ENCODE measurements around the gene TMEM80. TPM values are rescaled to one million over a fixed set of nuclear protein-coding genes. Genes with fewer than 3 reads are reported as not detected.

TMEM80 gene
- total RNA-seq, 4 donors from 2014 or later: 28.9 to 70.9 (median 42.9) TPM

DNA sequence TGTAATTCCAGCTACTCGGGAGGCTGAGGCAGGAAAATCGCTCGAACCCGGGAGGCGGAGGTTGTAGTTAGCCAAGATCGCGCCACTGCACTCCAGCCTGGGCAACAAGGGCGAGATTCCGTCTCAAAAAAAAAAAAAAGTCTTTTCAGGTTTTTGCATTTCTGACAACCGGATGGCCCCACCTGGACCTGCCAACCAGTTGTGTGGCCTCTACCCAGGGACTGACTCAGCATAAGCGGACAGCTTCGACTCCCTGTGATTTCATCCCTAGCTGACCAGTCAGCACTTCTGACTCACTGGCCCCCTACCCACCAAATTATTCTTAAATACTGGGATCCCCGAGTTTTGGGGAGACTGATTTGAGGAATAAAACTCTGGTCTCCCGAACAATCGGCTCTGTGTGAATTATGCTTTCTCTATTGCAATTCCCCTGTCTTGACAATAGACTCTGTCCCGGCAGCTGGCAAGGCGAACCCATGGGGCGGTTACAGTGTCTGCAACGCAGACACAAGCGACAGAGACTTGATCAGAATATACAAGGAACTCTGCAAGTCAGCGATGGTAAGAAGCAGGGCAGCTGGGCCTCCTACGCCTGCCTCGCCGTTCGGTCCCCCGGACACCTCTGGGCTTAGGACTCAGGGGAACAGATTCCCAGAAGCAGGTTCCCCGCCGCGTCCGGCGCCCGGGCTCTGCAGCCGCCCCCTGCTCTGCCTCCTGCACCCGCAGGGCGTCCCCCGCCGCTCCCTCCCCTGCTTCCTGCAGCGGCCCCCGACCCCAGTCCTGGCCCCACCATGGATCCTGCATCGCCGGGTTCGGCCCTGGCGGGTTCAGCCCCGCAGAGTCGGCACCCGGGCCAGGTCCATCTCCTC lies 50.9 kb downstream of the TMEM80 start:
- TF ChIP-seq, protein P1, sequence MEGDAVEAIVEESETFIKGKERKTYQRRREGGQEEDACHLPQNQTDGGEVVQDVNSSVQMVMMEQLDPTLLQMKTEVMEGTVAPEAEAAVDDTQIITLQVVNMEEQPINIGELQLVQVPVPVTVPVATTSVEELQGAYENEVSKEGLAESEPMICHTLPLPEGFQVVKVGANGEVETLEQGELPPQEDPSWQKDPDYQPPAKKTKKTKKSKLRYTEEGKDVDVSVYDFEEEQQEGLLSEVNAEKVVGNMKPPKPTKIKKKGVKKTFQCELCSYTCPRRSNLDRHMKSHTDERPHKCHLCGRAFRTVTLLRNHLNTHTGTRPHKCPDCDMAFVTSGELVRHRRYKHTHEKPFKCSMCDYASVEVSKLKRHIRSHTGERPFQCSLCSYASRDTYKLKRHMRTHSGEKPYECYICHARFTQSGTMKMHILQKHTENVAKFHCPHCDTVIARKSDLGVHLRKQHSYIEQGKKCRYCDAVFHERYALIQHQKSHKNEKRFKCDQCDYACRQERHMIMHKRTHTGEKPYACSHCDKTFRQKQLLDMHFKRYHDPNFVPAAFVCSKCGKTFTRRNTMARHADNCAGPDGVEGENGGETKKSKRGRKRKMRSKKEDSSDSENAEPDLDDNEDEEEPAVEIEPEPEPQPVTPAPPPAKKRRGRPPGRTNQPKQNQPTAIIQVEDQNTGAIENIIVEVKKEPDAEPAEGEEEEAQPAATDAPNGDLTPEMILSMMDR (IDR thresholded peaks at IDR 0.05): no peak
- no peak for TF ChIP-seq POLR2A (IDR thresholded peaks at IDR 0.05)
- H3K4me3 ChIP-seq (ENCODE audit: low read depth, poor library complexity, severe bottlenecking): peak overlapping the region; percentile 95
- intact Hi-C loops (cut with DNase I; ENCODE audit: low total_unique reads): no loop called here
- 31 to 43% methylated on average over 26 to 36 of the region's 46 CpGs for WGBS, 2 donors
- DNase-seq (ENCODE audit: low spot score in 2 of 2): no peak

DNA sequence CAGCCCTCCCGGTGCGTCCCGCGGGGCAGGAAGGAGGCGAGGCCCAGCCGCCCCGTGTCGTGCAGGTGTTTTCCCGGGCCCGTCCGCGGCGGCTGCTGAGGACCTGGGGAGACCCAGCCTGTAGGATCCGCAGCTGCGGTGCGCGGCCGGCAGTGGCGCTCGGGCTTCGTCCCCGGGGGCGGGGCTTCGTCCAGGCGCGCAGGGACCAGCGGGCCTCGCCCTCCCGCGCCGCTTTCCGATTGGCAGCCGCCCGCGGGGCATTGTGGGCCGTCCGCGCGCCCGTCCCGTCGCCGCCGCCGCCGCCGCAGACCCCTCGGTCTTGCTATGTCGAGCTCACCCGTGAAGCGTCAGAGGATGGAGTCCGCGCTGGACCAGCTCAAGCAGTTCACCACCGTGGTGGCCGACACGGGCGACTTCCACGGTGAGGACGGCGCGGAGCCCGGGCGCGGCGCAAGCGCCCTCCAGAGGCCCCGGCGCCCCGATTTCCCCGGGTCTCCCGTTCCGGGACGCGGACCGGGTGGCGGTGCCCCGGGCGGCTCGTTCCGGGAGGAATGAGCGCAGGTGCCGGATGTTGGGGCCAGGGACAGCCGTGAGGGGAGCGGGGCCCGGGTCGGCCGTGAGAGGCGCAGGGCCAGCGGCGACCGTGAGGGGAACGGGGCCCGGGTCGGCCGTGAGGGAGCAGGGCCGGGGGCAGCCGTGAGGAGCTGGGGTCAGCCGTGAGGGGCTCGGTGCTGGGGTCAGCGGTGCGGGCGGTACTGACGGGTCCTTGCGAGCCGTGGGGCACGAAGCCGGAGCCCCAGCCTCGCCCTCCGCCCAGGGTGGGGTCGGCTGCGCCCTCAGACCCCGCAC lies 51.8 kb downstream of the TMEM80 start, which contains the start of gene TALDO1:
Gene TALDO1 (plus strand): TSS at position 307 of the 849 bp plus-strand sequence. CDS start 18 bp downstream, at position 325.
- WGBS, 2 donors: 1% methylated on average over 20 to 47 of the region's 112 CpGs
- TF ChIP-seq, protein P1 (IDR thresholded peaks at IDR 0.05): no peak
- TF ChIP-seq POLR2A (IDR thresholded peaks at IDR 0.05): no peak
- peak; percentile 76 to 97 for DNase-seq (ENCODE audit: low spot score in 2 of 2)
- peak within 1 kb of the TSS; percentile 95 for H3K4me3 ChIP-seq (ENCODE audit: low read depth, poor library complexity, severe bottlenecking)
- intact Hi-C loops (cut with DNase I; ENCODE audit: low total_unique reads): no loop called here

DNA sequence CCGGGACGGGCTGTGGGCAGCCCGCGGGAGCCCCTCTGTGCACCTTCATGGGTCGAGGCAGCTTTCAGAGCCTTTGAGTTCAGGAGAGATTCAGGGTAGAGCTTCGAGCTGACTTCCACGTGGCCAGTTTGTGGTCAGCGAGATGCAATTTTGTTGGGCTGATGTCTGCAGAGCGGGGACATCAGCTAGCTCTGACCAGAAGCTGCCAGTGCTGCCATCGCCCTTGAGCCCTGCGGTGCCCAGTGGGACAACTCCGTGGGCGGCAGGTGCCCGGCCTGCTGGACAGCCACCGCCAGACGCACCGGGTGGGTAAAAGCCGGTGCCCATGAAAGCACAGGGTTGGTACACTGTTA lies 52.4 kb downstream of the TMEM80 start:
- intact Hi-C loops (cut with DNase I; ENCODE audit: low total_unique reads): no loop called here
- H3K4me3 ChIP-seq (ENCODE audit: low read depth, poor library complexity, severe bottlenecking): peak overlapping the region; percentile 95
- no peak for DNase-seq (ENCODE audit: low spot score in 2 of 2)
- 4 to 8% methylated on average over 13 to 18 of the region's 18 CpGs for WGBS, 2 donors
- TF ChIP-seq, protein P1 (IDR thresholded peaks at IDR 0.05): no peak
- no peak for TF ChIP-seq POLR2A (IDR thresholded peaks at IDR 0.05)

DNA sequence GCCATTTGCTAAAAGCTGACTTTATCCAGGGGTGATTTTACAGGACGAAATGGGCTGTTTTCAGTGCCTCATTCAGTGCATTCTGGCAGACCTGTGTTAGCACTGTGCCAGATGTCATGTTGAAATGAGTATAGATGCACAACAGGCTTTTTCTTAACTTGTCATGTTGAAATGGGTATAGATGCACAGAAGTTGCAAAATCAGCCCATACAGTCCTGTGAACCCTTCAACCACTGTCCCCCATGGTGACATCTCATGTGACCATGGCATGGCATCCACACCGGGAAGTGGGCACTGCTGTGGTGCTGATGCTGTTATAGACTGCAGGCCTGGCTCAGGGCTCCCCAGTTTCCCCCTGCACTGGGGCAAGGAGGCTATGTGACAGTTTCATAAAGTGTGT lies 54.1 kb downstream of the TMEM80 start:
- no peak for TF ChIP-seq POLR2A (IDR thresholded peaks at IDR 0.05)
- TF ChIP-seq, protein P1 (IDR thresholded peaks at IDR 0.05): no peak
- 46 to 72% methylated on average over 2 of the region's 2 CpGs for WGBS, 2 donors
- H3K4me3 ChIP-seq (ENCODE audit: low read depth, poor library complexity, severe bottlenecking): no peak overlapping the region
- DNase-seq (ENCODE audit: low spot score in 2 of 2): no peak
- intact Hi-C loops (cut with DNase I; ENCODE audit: low total_unique reads): no loop called here

Other genes with a start within 250 kb of the TMEM80 start
- gene PTDSS2, start 245.5 kb upstream of the TMEM80 start, total RNA-seq: 100 to 1,000 TPM in 1 of 4 donors, 10 to 100 TPM in 3; 35.0 to 108 (median 38.7) TPM
- gene RNH1, start 188.6 kb upstream of the TMEM80 start, total RNA-seq: 100 to 1,000 TPM; 419 to 465 (median 446) TPM
- gene HRAS, start 160.2 kb upstream of the TMEM80 start, total RNA-seq: 100 to 1,000 TPM in 3 of 4 donors, 10 to 100 TPM in 1; 98.5 to 196 (median 117) TPM
- 1 to 10 TPM; 1.5 to 2.7 (median 1.8) TPM for gene LRRC56, start 158.3 kb upstream of the TMEM80 start, total RNA-seq
- 10 to 100 TPM in 2 of 4 donors, 1 to 10 TPM in 2; 7.6 to 20.4 (median 11.2) TPM for gene LMNTD2, start 135.1 kb upstream of the TMEM80 start, total RNA-seq
- gene RASSF7, start 134.8 kb upstream of the TMEM80 start, total RNA-seq: 100 to 1,000 TPM in 3 of 4 donors, 10 to 100 TPM in 1; 99.7 to 174 (median 139) TPM
- 10 to 100 TPM; 30.0 to 55.2 (median 31.5) TPM for gene PHRF1, start 119.3 kb upstream of the TMEM80 start, total RNA-seq
- 10 to 100 TPM; 33.7 to 40.9 (median 36.6) TPM for gene IRF7, start 79.9 kb upstream of the TMEM80 start, total RNA-seq
- gene CDHR5, start 70.9 kb upstream of the TMEM80 start, total RNA-seq: not detected
- gene SCT, start 68.6 kb upstream of the TMEM80 start, total RNA-seq: not detected
- gene DRD4, start 58.5 kb upstream of the TMEM80 start, total RNA-seq: 1 to 10 TPM in 1 of 4 donors, under 1 TPM in 1, not detected in 2; 0.23 to 2.0 TPM
- gene DEAF1, start 594 bp upstream of the TMEM80 start, total RNA-seq: 10 to 100 TPM; 31.1 to 57.0 (median 39.6) TPM
- gene EPS8L2, start 10.4 kb downstream of the TMEM80 start, total RNA-seq: 100 to 1,000 TPM; 143 to 242 (median 164) TPM
- gene TALDO1, start 51.6 kb downstream of the TMEM80 start, total RNA-seq: 100 to 1,000 TPM; 167 to 249 (median 183) TPM
- gene GATD1, start 81.7 kb downstream of the TMEM80 start, total RNA-seq: 10 to 100 TPM; 30.9 to 52.4 (median 39.8) TPM
- gene CEND1, start 94.3 kb downstream of the TMEM80 start, total RNA-seq: not detected
- gene SLC25A22, start 102.5 kb downstream of the TMEM80 start, total RNA-seq: 10 to 100 TPM; 10.9 to 19.2 (median 14.8) TPM
- 10 to 100 TPM; 16.4 to 44.3 (median 24.5) TPM for gene PIDD1, start 109.4 kb downstream of the TMEM80 start, total RNA-seq
- 1,000 to 10,000 TPM in 1 of 4 donors, 100 to 1,000 TPM in 3; 479 to 1,471 (median 745) TPM for gene RPLP2, start 114.2 kb downstream of the TMEM80 start, total RNA-seq
- gene PNPLA2, start 123.1 kb downstream of the TMEM80 start, total RNA-seq: 10 to 100 TPM; 55.5 to 99.7 (median 72.4) TPM
- 10 to 100 TPM; 14.5 to 47.9 (median 32.3) TPM for gene CRACR2B, start 132.1 kb downstream of the TMEM80 start, total RNA-seq
- gene CD151, start 137.1 kb downstream of the TMEM80 start, total RNA-seq: 100 to 1,000 TPM; 124 to 186 (median 157) TPM
- gene POLR2L, start 146.7 kb downstream of the TMEM80 start, total RNA-seq: 10 to 100 TPM; 39.1 to 61.2 (median 51.4) TPM
- 10 to 100 TPM; 57.3 to 88.3 (median 70.7) TPM for gene TSPAN4, start 147.0 kb downstream of the TMEM80 start, total RNA-seq
- 10 to 100 TPM; 35.5 to 59.4 (median 50.7) TPM for gene CHID1, start 215.0 kb downstream of the TMEM80 start, total RNA-seq
- gene AP2A2, start 230.1 kb downstream of the TMEM80 start, total RNA-seq: 10 to 100 TPM; 33.6 to 76.6 (median 46.4) TPM

Data from lower leg skin (tissue), 4 donors.